IPS-15b (cell line): ENCODE data around the gene LIMK2.

Source experiments
- H3K27me3 ChIP-seq: one replicate; pipeline ENCODE4 v1.6.1; 2013; ENCODE audit warnings: low read length; ENCODE audit not compliant: control insufficient read depth, insufficient read depth
- H3K36me3 ChIP-seq: one replicate; pipeline ENCODE4 v1.6.1; 2013; ENCODE audit warnings: low read length; ENCODE audit not compliant: control insufficient read depth, insufficient read depth
- H3K4me1 ChIP-seq: one replicate; pipeline ENCODE4 v1.6.1; 2013; ENCODE audit warnings: mild to moderate bottlenecking, low read length; ENCODE audit not compliant: control insufficient read depth, insufficient read depth
- H3K4me3 ChIP-seq: one replicate; pipeline ENCODE4 v1.5.1; 2013; ENCODE audit warnings: low read depth, low read length
- H3K9ac ChIP-seq: one replicate; pipeline ENCODE4 v1.6.1; 2013; ENCODE audit warnings: low read depth, mild to moderate bottlenecking, low read length
- H3K9me3 ChIP-seq: one replicate; pipeline ENCODE4 v1.6.1; 2013; ENCODE audit warnings: mild to moderate bottlenecking, low read length; ENCODE audit not compliant: control insufficient read depth, insufficient read depth

Gene LIMK2

GRCh38 chr22:31290494-31291471, 78.7 kb downstream of the LIMK2 start:
- Histone ChIP-seq H3K36me3 (no peaks in the 10 kb centered on the region), H3K9me3 (no peaks in the 10 kb centered on the region), H3K4me3 (peak overlapping the region; percentile 75), H3K27me3 (peaks cover 27% of the 10 kb centered on the region), H3K9ac (no peak overlapping the region), H3K4me1 (peaks cover 5% of the 10 kb centered on the region)

GRCh38 chr22:31291481-31292235, 79.6 kb downstream of the LIMK2 start:
- H3K4me3 ChIP-seq = peak overlapping the region; percentile 67
- H3K27me3 ChIP-seq = peaks cover 27% of the 10 kb centered on the region
- H3K4me1 ChIP-seq = peaks cover 5% of the 10 kb centered on the region
- no peaks in the 10 kb centered on the region for H3K36me3 ChIP-seq
- no peaks in the 10 kb centered on the region for H3K9me3 ChIP-seq
- H3K9ac ChIP-seq = peak overlapping the region; percentile 14

GRCh38 chr22:31292236-31292989, 80.3 kb downstream of the LIMK2 start, which contains the start of gene PIK3IP1:
TSS of gene PIK3IP1 (minus strand) at chr22:31292488. CDS start at chr22:31292344, 144 bp downstream.
- peak within 1 kb of the TSS; percentile 67 for H3K4me3 ChIP-seq

GRCh38 chr22:31295360-31295759, 83.3 kb downstream of the LIMK2 start:
- Histone ChIP-seq H3K27me3 (peaks cover 13% of the 10 kb centered on the region), H3K4me3 (no peak overlapping the region), H3K4me1 (peaks cover 5% of the 10 kb centered on the region), H3K9me3 (no peaks in the 10 kb centered on the region), H3K36me3 (no peaks in the 10 kb centered on the region), H3K9ac (no peak overlapping the region)

More at GRCh38 chr22:31292236-31292989, 80.3 kb downstream of the LIMK2 start, which contains the start of gene PIK3IP1:
- no peaks in the 10 kb centered on the region for H3K36me3 ChIP-seq
- peak within 1 kb of the TSS; percentile 14 for H3K9ac ChIP-seq
- peaks cover 5% of the 10 kb centered on the region for H3K4me1 ChIP-seq
- H3K27me3 ChIP-seq = peaks cover 27% of the 10 kb centered on the region
- H3K9me3 ChIP-seq = no peaks in the 10 kb centered on the region

- Histone ChIP-seq H3K9ac (no peak overlapping the region), H3K4me1 (peaks cover 5% of the 10 kb centered on the region)
These were observed 83.9 kb downstream of the LIMK2 start for GRCh38 chr22:31295831-31296657.

GRCh38 chr22:31300896-31301295, 88.8 kb downstream of the LIMK2 start:
- H3K9me3 ChIP-seq = no peaks in the 10 kb centered on the region
- no peaks in the 10 kb centered on the region for H3K36me3 ChIP-seq
- no peak overlapping the region for H3K9ac ChIP-seq
- no peaks in the 10 kb centered on the region for H3K4me1 ChIP-seq
- peaks cover 4% of the 10 kb centered on the region for H3K27me3 ChIP-seq
- no peak overlapping the region for H3K4me3 ChIP-seq

More at GRCh38 chr22:31295831-31296657, 83.9 kb downstream of the LIMK2 start:
- no peaks in the 10 kb centered on the region for H3K9me3 ChIP-seq
- no peak overlapping the region for H3K4me3 ChIP-seq
- no peaks in the 10 kb centered on the region for H3K36me3 ChIP-seq
- peaks cover 12% of the 10 kb centered on the region for H3K27me3 ChIP-seq

- H3K9me3 ChIP-seq = no peaks in the 10 kb centered on the region
These were observed 89.9 kb downstream of the LIMK2 start for GRCh38 chr22:31302006-31302405.

GRCh38 chr22:31302537-31302936, 90.4 kb downstream of the LIMK2 start:
- H3K4me1 ChIP-seq = no peaks in the 10 kb centered on the region
- no peaks in the 10 kb centered on the region for H3K36me3 ChIP-seq
- no peak overlapping the region for H3K4me3 ChIP-seq
- no peak overlapping the region for H3K9ac ChIP-seq
- H3K27me3 ChIP-seq = peaks cover 4% of the 10 kb centered on the region
- H3K9me3 ChIP-seq = no peaks in the 10 kb centered on the region

More at GRCh38 chr22:31302006-31302405, 89.9 kb downstream of the LIMK2 start:
- Histone ChIP-seq H3K4me1 (no peaks in the 10 kb centered on the region), H3K9ac (no peak overlapping the region), H3K4me3 (no peak overlapping the region), H3K36me3 (no peaks in the 10 kb centered on the region), H3K27me3 (peaks cover 4% of the 10 kb centered on the region)

GRCh38 chr22:31305194-31305593, 93.1 kb downstream of the LIMK2 start:
- H3K9ac ChIP-seq = no peak overlapping the region
- no peak overlapping the region for H3K4me3 ChIP-seq
- H3K36me3 ChIP-seq = no peaks in the 10 kb centered on the region
- peaks cover 2% of the 10 kb centered on the region for H3K27me3 ChIP-seq
- no peaks in the 10 kb centered on the region for H3K9me3 ChIP-seq
- no peaks in the 10 kb centered on the region for H3K4me1 ChIP-seq

- Histone ChIP-seq H3K9ac (no peak overlapping the region), H3K4me3 (no peak overlapping the region), H3K27me3 (no peaks in the 10 kb centered on the region), H3K36me3 (no peaks in the 10 kb centered on the region), H3K9me3 (no peaks in the 10 kb centered on the region), H3K4me1 (no peaks in the 10 kb centered on the region)
These were observed 96.1 kb downstream of the LIMK2 start for GRCh38 chr22:31308181-31308580.
